Measurements from ENCODE around the gene ZNF148.

DNA sequence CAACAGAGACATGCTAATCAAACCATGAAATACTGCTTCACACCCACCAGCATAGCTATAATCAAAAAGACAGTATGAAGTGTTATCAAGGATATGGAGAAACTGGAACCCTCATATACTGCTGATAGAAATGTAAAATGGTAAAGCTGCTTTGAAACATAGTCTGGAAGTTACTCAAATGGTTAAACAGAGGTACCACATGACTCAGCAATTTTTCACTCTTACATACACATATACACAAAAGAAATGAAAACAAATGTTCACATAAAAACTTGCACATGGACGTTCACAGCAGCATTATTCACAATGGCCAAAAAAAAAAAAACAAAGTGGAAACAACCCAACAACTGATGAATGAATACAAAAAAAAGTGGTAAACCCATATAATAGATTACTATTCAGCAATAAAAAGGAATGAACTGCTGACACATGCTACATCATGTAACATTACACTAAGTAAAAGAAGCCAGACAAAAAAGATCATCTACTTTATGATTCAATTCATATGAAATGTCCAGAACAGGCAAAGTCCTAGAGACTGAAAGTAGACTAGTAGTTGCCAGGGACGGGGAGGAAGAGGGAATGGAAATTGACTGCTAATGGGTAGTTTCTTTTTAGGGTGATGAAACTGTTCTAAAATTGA, 23.2 kb downstream of the ZNF148 start:
- TF ChIP-seq, protein P1, sequence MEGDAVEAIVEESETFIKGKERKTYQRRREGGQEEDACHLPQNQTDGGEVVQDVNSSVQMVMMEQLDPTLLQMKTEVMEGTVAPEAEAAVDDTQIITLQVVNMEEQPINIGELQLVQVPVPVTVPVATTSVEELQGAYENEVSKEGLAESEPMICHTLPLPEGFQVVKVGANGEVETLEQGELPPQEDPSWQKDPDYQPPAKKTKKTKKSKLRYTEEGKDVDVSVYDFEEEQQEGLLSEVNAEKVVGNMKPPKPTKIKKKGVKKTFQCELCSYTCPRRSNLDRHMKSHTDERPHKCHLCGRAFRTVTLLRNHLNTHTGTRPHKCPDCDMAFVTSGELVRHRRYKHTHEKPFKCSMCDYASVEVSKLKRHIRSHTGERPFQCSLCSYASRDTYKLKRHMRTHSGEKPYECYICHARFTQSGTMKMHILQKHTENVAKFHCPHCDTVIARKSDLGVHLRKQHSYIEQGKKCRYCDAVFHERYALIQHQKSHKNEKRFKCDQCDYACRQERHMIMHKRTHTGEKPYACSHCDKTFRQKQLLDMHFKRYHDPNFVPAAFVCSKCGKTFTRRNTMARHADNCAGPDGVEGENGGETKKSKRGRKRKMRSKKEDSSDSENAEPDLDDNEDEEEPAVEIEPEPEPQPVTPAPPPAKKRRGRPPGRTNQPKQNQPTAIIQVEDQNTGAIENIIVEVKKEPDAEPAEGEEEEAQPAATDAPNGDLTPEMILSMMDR (IDR thresholded peaks at IDR 0.05), result no peak
- no peak for TF ChIP-seq ZFX (IDR thresholded peaks at IDR 0.05; ENCODE audit: borderline replicate concordance)

Data from 22Rv1 (cell line).